Measurements from ENCODE around the gene TIMELESS. TPM values are rescaled to one million over a fixed set of nuclear protein-coding genes. Genes with fewer than 3 reads are reported as not detected.
A peak's percentile ranks its signal among the peaks of the same experiment; 100 is the strongest.

TIMELESS gene
- total RNA-seq, 2 donors from 2014 or later, result 5.0 to 5.1 TPM

DNA sequence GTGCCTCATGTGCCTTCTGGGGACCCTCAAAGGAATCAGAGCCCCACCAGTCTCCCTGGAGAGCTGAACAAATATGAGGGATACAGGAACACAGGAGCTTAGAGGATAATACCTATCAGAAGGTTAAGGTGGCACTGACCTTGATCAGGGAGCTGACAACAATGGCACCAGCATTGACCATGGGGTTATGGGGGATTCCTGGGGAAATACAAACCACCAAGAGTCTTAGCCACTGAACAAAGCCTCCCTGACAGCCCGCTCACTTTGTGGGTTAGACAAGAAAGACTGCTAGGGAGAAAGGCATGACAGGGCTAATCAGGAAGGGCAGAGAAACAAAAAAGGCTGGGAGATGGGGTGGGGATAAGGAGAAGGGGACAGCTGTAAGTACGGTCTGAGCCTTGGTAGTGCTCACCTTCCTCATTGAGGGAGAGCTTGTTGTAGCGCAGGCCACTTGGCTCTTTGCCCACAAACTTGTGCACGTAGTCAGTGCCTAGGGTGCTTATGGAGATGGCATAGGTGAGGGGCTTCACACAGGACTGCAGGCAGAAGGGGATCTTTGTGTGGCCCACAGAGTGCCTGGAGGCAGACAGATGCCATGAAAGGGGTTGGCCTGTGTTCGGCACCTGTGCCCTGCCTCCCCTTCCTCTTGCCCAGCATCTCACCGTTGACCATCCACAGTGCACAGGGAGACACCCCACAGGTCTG is 28.4 kb upstream of the TIMELESS start:
- H3K9me3 ChIP-seq (ENCODE audit: control insufficient read depth, low read length, poor library complexity, severe bottlenecking), result no peaks in the 10 kb centered on the region
- Mint-ChIP-seq H3K4me1 (peaks cover 15% of the 10 kb centered on the region), H3K27me3 (no peaks in the 10 kb centered on the region), H3K4me3 (no peak overlapping the region), H3K36me3 (ENCODE audit: low read depth) (peaks cover 2% of the 10 kb centered on the region), H3K27ac (peak overlapping the region; percentile 49)
- DNase-seq (no peak), ATAC-seq (no peak)

DNA sequence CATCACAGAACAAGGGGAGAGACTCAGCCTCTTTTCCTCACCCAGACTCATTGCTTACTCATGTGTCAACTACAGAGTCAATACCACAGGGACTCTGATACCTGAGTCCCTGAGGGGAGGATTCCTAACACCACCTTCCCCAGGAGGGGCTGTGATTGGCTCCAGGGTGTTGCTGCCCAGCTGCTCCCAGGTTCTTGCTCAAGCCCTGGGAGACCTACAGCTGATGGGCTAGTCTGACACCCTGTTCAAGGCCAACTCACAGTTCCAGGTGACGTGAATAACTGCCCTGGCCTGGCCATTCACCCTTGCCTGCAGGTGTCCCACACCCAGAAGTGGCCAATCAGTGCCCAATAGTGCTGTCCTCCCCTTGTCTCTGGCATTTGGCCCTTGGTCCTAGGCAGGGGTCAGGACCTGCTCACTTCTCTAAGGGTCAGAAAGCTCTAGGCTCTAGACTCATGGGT is 27.8 kb upstream of the TIMELESS start:
- H3K4me1 Mint-ChIP-seq, result peaks cover 15% of the 10 kb centered on the region
- H3K27me3 Mint-ChIP-seq, result no peaks in the 10 kb centered on the region
- no peak overlapping the region for H3K4me3 Mint-ChIP-seq
- no peak overlapping the region for H3K27ac Mint-ChIP-seq
- H3K36me3 Mint-ChIP-seq (ENCODE audit: low read depth), result no peaks in the 10 kb centered on the region
- DNase-seq (no peak), ATAC-seq (no peak)
- no peaks in the 10 kb centered on the region for H3K9me3 ChIP-seq (ENCODE audit: control insufficient read depth, low read length, poor library complexity, severe bottlenecking)

DNA sequence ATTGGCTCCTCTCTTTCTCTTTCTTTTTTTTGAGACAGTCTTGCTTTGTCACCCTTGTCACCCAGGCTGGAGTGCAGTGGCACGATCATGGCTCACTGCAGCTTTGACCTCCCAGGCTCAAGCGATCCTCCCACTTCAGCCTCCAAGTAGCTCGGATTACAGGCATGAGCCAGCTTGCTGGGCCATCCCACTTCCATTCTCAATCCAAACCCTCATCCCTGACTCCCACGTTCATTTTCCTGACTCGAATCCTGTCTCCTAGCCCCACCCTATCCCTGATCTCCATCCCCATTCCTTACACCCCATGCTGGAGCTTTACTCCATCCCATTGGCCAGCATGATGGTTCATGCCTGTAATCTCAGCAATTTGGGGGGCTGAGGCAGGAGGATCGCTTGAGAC is 26.9 kb upstream of the TIMELESS start:
- DNase-seq, result no peak
- no peak overlapping the region for H3K4me3 Mint-ChIP-seq
- no peaks in the 10 kb centered on the region for H3K36me3 Mint-ChIP-seq (ENCODE audit: low read depth)
- peak overlapping the region; percentile 21 for H3K27ac Mint-ChIP-seq
- no peaks in the 10 kb centered on the region for H3K9me3 ChIP-seq (ENCODE audit: control insufficient read depth, low read length, poor library complexity, severe bottlenecking)
- H3K27me3 Mint-ChIP-seq, result no peaks in the 10 kb centered on the region
- peaks cover 17% of the 10 kb centered on the region for H3K4me1 Mint-ChIP-seq
- no peak for ATAC-seq

DNA sequence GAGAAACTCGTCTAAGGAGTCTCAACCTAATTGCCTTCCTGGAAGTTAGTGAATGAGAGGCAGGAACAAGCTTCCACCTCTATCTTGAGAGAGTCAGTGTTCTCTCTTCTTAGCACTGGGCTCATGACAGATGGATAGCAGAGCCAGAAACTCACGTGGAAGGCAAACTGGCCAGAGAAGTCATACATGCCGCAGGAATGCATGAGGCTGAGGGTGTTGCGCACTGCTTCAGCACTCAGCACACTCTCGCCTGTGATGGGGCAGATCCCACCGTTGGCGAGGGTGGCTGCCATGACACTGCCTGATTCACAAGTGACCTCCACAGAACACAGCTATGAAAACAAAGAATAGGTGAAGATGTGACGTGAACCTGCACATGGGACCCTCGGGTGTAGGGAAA is 25.2 kb upstream of the TIMELESS start:
- H3K27ac Mint-ChIP-seq, result no peak overlapping the region
- no peaks in the 10 kb centered on the region for H3K9me3 ChIP-seq (ENCODE audit: control insufficient read depth, low read length, poor library complexity, severe bottlenecking)
- no peak overlapping the region for H3K4me3 Mint-ChIP-seq
- H3K27me3 Mint-ChIP-seq, result no peaks in the 10 kb centered on the region
- H3K36me3 Mint-ChIP-seq (ENCODE audit: low read depth), result no peaks in the 10 kb centered on the region
- ATAC-seq (no peak), DNase-seq (no peak)
- peaks cover 17% of the 10 kb centered on the region for H3K4me1 Mint-ChIP-seq

DNA sequence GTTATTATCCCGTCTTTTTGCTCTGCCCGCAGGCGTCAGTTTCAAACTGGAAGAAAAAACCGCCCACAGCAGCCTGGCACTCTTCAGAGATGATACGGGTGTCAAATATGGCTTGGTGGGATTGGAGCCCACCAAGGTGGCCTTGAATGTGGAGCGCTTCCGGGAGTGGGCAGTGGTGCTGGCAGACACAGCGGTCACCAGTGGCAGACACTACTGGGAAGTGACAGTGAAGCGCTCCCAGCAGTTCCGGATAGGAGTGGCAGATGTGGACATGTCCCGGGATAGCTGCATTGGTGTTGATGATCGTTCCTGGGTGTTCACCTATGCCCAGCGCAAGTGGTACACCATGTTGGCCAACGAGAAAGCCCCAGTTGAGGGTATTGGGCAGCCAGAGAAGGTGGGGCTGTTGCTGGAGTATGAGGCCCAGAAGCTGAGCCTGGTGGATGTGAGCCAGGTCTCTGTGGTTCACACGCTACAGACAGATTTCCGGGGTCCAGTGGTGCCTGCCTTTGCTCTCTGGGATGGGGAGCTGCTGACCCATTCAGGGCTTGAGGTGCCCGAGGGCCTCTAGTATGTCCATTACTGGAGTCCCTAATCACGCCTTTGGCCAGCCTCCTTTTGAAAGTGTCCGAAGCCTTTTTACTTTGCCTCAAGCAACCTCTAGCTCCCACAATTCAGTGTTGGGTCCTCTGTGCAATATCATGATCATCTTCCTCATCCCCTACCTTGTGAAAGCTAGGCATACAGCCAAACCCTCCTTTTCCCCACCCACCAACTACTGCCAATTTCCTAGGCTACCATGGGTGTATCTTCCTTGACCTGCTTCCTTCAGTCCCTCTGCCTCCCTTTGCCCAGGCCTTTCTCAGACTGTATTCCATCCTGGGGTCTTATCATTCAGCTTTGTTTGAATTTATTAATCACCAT is 20.0 kb upstream of the TIMELESS start:
- no peak for DNase-seq
- H3K27me3 Mint-ChIP-seq, result no peaks in the 10 kb centered on the region
- H3K36me3 Mint-ChIP-seq (ENCODE audit: low read depth), result no peaks in the 10 kb centered on the region
- no peak for ATAC-seq
- peak overlapping the region; percentile 97 for H3K4me3 Mint-ChIP-seq
- H3K4me1 Mint-ChIP-seq, result peaks cover 15% of the 10 kb centered on the region
- H3K9me3 ChIP-seq (ENCODE audit: control insufficient read depth, low read length, poor library complexity, severe bottlenecking), result no peaks in the 10 kb centered on the region
- peak overlapping the region; percentile 95 for H3K27ac Mint-ChIP-seq

DNA sequence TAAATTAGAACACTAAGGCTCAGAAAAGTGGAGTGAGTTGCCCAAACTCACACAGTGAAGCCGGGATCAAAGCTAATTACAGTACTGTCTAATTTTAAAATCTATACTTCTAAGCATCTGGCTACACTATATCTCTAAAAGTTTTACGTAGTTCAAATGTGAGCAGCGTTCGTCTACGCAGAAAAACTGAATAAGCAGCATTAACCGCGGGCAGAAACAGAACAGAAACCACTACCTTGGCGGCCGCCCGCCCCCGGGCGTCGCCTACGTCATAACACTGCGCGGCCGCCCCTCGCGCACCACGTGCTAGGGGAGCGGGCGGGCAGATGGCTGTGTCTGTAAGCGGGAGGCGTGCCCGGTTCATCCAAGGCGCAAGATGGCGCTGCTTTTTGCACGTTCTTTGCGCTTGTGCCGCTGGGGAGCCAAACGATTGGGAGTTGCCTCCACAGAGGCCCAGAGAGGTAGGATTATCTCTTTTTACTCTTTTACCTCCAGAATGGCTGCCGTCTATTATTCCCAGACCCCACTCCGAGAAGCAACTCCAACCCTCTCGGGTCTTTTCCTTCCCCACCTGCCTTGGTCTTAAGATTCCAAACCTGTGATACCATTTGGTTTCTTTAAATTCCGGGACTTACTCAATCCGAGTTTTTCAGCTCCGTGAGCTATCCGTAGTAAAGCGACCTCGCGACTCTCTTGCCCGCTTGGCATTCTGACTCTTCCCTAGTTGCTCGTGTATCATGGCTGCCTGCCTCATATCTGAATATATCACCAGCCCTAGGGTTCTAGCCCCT is 19.2 kb upstream of the TIMELESS start, which contains the start of gene SPRYD4:
SPRYD4 (plus strand) TSS at position 363 of the 791 bp plus-strand sequence; CDS start at position 377, 14 bp downstream.
- Mint-ChIP-seq H3K36me3 (ENCODE audit: low read depth) (no peaks in the 10 kb centered on the region), H3K4me3 (peak within 1 kb of the TSS; percentile 97), H3K27ac (peak within 1 kb of the TSS; percentile 95), H3K27me3 (peaks cover 2% of the 10 kb centered on the region), H3K4me1 (peaks cover 16% of the 10 kb centered on the region)
- DNase-seq (peak; percentile 91 to 93 (median 92)), ATAC-seq (peak; percentile 96)
- H3K9me3 ChIP-seq (ENCODE audit: control insufficient read depth, low read length, poor library complexity, severe bottlenecking), result no peaks in the 10 kb centered on the region

DNA sequence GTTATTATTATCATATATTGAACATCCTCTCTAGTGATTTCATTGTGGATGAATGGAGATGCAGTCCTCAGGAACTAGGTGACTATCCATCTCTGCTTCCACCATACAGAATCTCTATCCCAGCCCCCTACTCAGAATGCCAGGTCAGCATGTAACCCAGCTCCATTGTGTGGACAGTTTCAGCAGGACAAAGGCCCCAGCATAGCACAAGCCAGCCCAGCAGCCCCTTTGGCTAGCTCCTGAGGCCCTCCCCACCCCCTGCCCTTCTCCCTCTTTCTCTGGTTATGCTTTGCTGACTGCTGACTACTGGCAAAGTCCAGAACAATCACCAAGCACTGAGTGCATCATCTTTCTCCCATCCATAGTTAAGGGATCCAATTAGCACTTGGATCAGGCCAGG is 13.3 kb upstream of the TIMELESS start:
- H3K9me3 ChIP-seq (ENCODE audit: control insufficient read depth, low read length, poor library complexity, severe bottlenecking), result no peaks in the 10 kb centered on the region
- Mint-ChIP-seq H3K4me3 (no peak overlapping the region), H3K4me1 (peaks cover 6% of the 10 kb centered on the region), H3K36me3 (ENCODE audit: low read depth) (no peaks in the 10 kb centered on the region), H3K27me3 (peaks cover 6% of the 10 kb centered on the region), H3K27ac (no peak overlapping the region)
- no peak for ATAC-seq
- DNase-seq, result no peak

DNA sequence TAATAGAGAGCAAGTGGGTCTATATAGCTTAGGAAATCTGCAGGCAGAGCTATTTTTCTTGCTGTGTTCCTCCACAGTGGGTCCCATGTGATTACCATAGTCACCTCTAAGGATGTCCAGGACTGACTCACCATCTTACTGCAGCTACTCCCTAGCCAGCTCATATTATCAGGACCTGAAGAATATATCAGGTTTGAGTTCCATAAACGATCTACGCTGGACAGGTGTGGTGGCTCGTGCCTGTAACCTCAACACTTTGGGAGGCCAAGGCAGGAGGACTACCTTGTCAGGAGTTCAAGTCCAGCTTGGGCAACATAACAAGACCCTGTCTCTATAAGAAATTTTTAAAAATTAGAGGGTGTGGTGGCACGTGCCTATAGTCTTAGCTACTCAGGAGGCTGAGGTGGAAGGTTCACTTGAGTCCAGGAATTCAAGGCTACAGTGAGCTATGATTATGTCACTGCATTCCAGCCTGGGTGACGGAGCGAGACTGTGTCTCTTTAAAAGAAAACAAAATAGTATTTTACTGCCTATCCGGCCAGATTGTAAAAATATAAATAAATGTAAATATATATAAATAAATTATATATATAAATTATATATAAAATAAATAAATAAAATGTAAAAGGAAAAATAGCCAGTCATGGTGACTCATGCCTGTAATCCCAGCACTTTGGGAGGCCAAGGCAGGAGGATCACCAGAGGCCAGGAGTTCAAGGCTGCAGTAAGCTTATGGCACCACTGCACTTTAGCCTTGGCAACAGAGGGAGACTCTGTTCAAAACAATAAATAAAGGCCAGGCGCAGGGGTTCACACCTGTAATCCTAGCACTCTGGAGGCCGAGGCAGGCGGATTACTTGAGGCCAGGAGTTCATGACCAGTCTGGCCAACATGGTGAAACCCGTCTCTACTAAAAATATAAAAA is 12.3 kb upstream of the TIMELESS start:
- DNase-seq (no peak), ATAC-seq (no peak)
- Mint-ChIP-seq H3K27me3 (peaks cover 6% of the 10 kb centered on the region), H3K4me1 (peaks cover 6% of the 10 kb centered on the region), H3K4me3 (no peak overlapping the region), H3K36me3 (ENCODE audit: low read depth) (no peaks in the 10 kb centered on the region), H3K27ac (no peak overlapping the region)
- no peaks in the 10 kb centered on the region for H3K9me3 ChIP-seq (ENCODE audit: control insufficient read depth, low read length, poor library complexity, severe bottlenecking)

DNA sequence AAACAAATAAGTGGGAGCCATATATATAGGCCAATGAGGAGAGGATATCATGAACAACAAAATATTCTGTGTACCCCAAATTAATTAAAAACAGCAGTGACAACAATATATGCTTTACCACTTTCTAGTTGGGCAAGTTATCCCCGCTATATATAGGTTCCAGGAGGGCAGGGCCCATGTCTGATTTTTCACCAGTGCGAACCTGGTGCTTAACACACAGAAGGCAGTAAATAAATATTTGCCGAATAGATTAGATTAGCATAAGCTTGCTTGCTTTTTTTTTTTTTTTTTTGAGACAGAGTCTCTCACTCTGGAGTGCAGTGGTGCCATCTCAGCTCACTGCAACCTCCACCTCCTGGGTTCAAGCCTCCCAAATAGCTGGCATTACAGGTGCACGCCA is 8.6 kb upstream of the TIMELESS start:
- Mint-ChIP-seq H3K27ac (no peak overlapping the region), H3K4me1 (no peaks in the 10 kb centered on the region), H3K36me3 (ENCODE audit: low read depth) (no peaks in the 10 kb centered on the region), H3K4me3 (no peak overlapping the region), H3K27me3 (peaks cover 20% of the 10 kb centered on the region)
- DNase-seq, result no peak
- H3K9me3 ChIP-seq (ENCODE audit: control insufficient read depth, low read length, poor library complexity, severe bottlenecking), result no peaks in the 10 kb centered on the region
- no peak for ATAC-seq

DNA sequence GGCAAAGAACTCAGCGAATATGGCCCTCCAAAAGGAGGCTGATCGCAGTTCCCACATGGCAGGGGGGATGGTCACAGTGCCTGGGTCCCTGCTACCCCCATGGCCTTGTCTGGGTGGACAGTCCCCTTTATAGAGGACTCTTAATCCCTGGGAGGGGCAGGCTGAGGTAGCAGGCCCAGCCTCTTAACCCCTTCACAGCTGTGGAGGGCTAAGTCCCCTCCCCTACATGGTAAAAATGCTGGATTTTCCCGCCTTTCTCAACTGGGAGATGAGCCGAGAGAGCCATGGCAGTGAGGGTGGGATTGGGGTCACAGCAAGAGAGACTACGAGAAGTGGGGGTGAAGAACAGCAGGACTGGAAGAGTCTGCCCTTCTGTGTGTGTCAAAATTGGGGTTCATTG is 5.3 kb upstream of the TIMELESS start, which contains the start of gene MIP:
MIP (minus strand) TSS at position 101 of the 400 bp plus-strand sequence; CDS start at position 57, 44 bp downstream.
- peaks cover 20% of the 10 kb centered on the region for H3K27me3 Mint-ChIP-seq
- H3K27ac Mint-ChIP-seq, result no peak within 1 kb of the TSS
- DNase-seq (no peak), ATAC-seq (no peak)
- no peaks in the 10 kb centered on the region for H3K36me3 Mint-ChIP-seq (ENCODE audit: low read depth)
- H3K4me3 Mint-ChIP-seq, result no peak within 1 kb of the TSS
- no peaks in the 10 kb centered on the region for H3K9me3 ChIP-seq (ENCODE audit: control insufficient read depth, low read length, poor library complexity, severe bottlenecking)
- H3K4me1 Mint-ChIP-seq, result peaks cover 7% of the 10 kb centered on the region

DNA sequence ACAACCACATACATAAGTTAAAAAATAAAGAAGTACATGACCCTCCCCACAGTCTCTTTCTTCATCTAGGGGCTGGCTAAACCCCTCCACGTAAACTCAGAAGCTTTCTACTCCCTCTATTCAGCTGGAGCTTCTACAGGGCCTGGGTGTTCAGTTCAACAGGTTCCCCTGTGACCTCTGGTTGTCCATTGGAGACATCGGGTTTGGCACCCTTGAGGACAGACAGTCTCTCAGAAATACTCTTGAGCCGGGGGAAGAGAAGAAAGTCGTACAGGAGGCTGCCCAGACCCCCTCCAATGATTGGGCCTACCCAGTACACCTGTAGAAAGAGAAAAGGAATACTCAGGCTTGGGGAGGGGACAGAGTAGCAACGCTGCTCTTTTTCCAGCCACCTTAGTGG is 1.9 kb upstream of the TIMELESS start:
- peak overlapping the region; percentile 45 for H3K4me3 Mint-ChIP-seq
- DNase-seq (no peak), ATAC-seq (no peak)
- H3K36me3 Mint-ChIP-seq (ENCODE audit: low read depth), result no peaks in the 10 kb centered on the region
- H3K4me1 Mint-ChIP-seq, result peaks cover 20% of the 10 kb centered on the region
- H3K27me3 Mint-ChIP-seq, result peaks cover 20% of the 10 kb centered on the region
- H3K27ac Mint-ChIP-seq, result peak overlapping the region; percentile 21
- H3K9me3 ChIP-seq (ENCODE audit: control insufficient read depth, low read length, poor library complexity, severe bottlenecking), result no peaks in the 10 kb centered on the region

DNA sequence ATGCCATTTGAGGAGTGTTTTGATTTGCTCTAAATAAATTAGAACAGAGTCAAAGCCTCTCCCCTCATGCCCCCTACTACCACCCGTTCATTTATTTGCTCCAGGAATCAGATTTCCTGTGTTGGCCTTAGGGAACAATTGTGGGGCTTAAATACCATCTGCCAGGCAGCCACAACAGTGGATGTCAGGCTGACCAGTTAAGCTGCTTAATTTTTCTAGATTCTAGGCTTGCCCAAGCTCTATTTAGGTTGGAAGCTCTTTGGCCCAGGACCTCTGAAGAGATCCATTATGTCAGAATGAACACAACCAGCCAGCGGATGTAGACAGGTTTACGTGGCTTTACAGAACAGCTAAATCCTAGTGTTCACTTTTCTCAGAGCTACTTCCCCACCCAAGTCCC is 1.0 kb upstream of the TIMELESS start:
- DNase-seq, result no peak
- peak overlapping the region; percentile 80 for H3K27ac Mint-ChIP-seq
- no peak for ATAC-seq

More for the DNA sequence above, 1.0 kb upstream of the TIMELESS start:
- no peak overlapping the region for H3K4me3 Mint-ChIP-seq
- H3K27me3 Mint-ChIP-seq, result peaks cover 15% of the 10 kb centered on the region
- peaks cover 20% of the 10 kb centered on the region for H3K4me1 Mint-ChIP-seq
- H3K9me3 ChIP-seq (ENCODE audit: control insufficient read depth, low read length, poor library complexity, severe bottlenecking), result no peaks in the 10 kb centered on the region
- H3K36me3 Mint-ChIP-seq (ENCODE audit: low read depth), result no peaks in the 10 kb centered on the region
